SK-N-MC (cell line): ENCODE results near the gene FBXO10.

Source experiments
- EZH2 ChIP-seq: fragments of 200-600 bp; sonication (generic); IDR thresholded peaks from one replicate; pipeline ENCODE4 v1.6.1; 2017; ENCODE audit warnings: antibody characterized with exemption
- POLR2AphosphoS5 ChIP-seq: IDR thresholded peaks from 2 replicates; pipeline ENCODE4 v1.6.1; 2012; ENCODE audit warnings: mild to moderate bottlenecking, low read depth, low read length, borderline replicate concordance

DNA sequence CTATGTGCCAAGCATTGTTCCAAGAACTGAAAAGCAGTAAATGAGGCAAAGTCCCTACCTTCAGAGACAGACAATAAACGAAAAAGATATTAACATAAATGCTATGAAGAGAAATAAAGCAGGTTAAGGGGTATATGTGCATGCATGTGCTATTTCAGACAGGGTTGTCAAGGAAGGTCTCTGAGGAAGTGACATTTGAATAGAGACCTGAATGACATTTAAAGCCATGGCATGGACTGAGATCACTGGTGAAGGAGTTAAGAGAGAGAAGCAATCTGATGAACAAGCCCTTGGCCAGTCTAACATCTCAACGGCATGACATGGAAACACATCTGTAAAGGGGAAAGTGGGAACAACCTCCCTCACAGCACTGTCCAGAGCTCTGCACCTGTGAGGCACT is 14.5 kb downstream of the FBXO10 start:
- TF ChIP-seq POLR2AphosphoS5 (no peak), EZH2 (no peak)
